Right atrium auricular region (tissue), 2 donors: ENCODE measurements around the gene RREB1. TPM values are rescaled to one million over a fixed set of nuclear protein-coding genes. Genes with fewer than 3 reads are reported as not detected.
"Not testable (repeated sequence)": the region's sequence is repeated elsewhere in the genome, so short reads cannot be mapped to it uniquely, and the experiment has no call there.

ENCODE experiments used
- DNase-seq: peaks from one replicate; pipeline ENCODE4 v3.0.0-alpha.2; 2019; ENCODE audit warnings: low spot score
- H3K27ac ChIP-seq, 2 donors: fragments of 200-600 bp; sonication (generic); 1 replicate in 1 of 2; 2 replicates in 1 of 2; pipeline ENCODE4 v1.5.1; 2016 to 2019
- H3K27me3 ChIP-seq, 2 donors: fragments of 200-600 bp; sonication (generic); one replicate each; pipeline versions ENCODE4 v1.5.1 to v1.6.0; 2017 to 2019
- H3K36me3 ChIP-seq: fragments of 200-600 bp; sonication (generic); one replicate; pipeline ENCODE4 v1.5.1; 2016
- H3K4me1 ChIP-seq, 2 donors: fragments of 200-600 bp; sonication (generic); one replicate each; pipeline versions ENCODE4 v1.5.1 to v1.6.0; 2017 to 2019
- H3K4me3 ChIP-seq, 2 donors: fragments of 200-600 bp; sonication (generic); 1 replicate in 1 of 2; 2 replicates in 1 of 2; pipeline ENCODE4 v1.5.1; 2017 to 2019; ENCODE audit warnings: mild to moderate bottlenecking in 1 of 2, moderate library complexity in 1 of 2
- H3K9me3 ChIP-seq, 2 donors: fragments of 200-600 bp; sonication (generic); one replicate each; pipeline ENCODE4 v1.5.1; 2019
- total RNA-seq, 2 donors: library from RNA; depleted of rRNA; stranded (reverse); fragments of >200 nt; gene quantifications; one replicate each; pipeline ENCODE4 v1.1.0, GENCODE V29; 2016
- TF ChIP-seq, protein P1 (sequence below), 2 donors: fragments of 200-600 bp; sonication (generic); IDR thresholded peaks; one replicate each; pipeline ENCODE4 v1.5.1; 2019; ENCODE audit warnings: antibody characterized with exemption in 2 of 2

The RREB1 gene
- total RNA-seq, 2 donors from 2014 or later = 25.5 to 30.3 TPM

GRCh38 chr6:7155871-7156579 is 48.3 kb downstream of the RREB1 start:
- peak overlapping the region; percentile 24 to 29 for H3K27ac ChIP-seq
- H3K4me1 ChIP-seq = peaks cover 0 to 73% of the 10 kb centered on the region in 2 donors

DNA sequence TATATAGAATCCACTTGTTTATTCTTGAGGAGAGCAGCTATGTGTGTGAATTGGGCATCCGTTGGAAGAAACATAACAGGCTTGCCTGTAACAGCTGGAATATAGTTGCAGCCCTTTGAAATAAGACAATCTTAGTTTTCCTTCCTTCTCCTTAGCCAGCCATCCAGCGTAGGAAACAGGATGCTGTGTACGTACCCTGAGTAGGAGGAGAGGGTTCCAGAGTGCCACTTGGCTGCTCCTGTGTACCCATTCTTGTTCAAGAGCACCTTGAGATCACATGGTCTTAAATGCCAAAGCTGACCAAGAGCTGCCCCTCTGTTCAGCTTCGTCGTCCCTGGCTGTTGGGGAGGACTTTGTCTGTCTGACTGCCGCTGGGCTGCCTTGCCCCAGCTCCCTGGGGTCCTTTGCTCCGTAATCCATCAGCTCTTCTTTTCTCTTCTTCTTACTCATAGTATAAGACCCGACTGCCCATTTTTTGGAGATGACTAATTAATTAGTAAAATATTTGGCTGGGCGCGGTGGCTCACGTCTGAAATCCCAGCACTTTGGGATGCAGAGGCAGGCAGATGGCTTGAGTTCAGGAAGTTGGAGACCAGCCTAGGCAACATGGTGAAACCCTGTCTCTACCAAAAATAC is 49.0 kb downstream of the RREB1 start:
- DNase-seq = no peak
- H3K36me3 ChIP-seq = no peaks in the 10 kb centered on the region
- H3K4me3 ChIP-seq = no peak overlapping the region
- TF ChIP-seq, protein P1, sequence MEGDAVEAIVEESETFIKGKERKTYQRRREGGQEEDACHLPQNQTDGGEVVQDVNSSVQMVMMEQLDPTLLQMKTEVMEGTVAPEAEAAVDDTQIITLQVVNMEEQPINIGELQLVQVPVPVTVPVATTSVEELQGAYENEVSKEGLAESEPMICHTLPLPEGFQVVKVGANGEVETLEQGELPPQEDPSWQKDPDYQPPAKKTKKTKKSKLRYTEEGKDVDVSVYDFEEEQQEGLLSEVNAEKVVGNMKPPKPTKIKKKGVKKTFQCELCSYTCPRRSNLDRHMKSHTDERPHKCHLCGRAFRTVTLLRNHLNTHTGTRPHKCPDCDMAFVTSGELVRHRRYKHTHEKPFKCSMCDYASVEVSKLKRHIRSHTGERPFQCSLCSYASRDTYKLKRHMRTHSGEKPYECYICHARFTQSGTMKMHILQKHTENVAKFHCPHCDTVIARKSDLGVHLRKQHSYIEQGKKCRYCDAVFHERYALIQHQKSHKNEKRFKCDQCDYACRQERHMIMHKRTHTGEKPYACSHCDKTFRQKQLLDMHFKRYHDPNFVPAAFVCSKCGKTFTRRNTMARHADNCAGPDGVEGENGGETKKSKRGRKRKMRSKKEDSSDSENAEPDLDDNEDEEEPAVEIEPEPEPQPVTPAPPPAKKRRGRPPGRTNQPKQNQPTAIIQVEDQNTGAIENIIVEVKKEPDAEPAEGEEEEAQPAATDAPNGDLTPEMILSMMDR (IDR thresholded peaks at IDR 0.05) = no peak
- H3K9me3 ChIP-seq = no peaks in the 10 kb centered on the region
- peaks cover 0 to 72% of the 10 kb centered on the region in 2 donors for H3K4me1 ChIP-seq
- H3K27ac ChIP-seq = peak overlapping the region in 1 of 2 donors; percentile 29
- no peaks in the 10 kb centered on the region for H3K27me3 ChIP-seq

More at GRCh38 chr6:7155871-7156579, 48.3 kb downstream of the RREB1 start:
- Histone ChIP-seq H3K27me3 (no peaks in the 10 kb centered on the region), H3K36me3 (no peaks in the 10 kb centered on the region), H3K9me3 (no peaks in the 10 kb centered on the region), H3K4me3 (no peak overlapping the region)
- DNase-seq = no peak
- TF ChIP-seq, protein P1 (IDR thresholded peaks at IDR 0.05) = no peak

- H3K27me3 ChIP-seq, H3K36me3 ChIP-seq, DNase-seq, H3K27ac ChIP-seq, H3K9me3 ChIP-seq, H3K4me3 ChIP-seq: not testable (repeated sequence)
- H3K4me1 ChIP-seq = peaks cover 0 to 72% of the 10 kb centered on the region in 2 donors
Observed at GRCh38 chr6:7157307-7157706, 49.5 kb downstream of the RREB1 start.

DNA sequence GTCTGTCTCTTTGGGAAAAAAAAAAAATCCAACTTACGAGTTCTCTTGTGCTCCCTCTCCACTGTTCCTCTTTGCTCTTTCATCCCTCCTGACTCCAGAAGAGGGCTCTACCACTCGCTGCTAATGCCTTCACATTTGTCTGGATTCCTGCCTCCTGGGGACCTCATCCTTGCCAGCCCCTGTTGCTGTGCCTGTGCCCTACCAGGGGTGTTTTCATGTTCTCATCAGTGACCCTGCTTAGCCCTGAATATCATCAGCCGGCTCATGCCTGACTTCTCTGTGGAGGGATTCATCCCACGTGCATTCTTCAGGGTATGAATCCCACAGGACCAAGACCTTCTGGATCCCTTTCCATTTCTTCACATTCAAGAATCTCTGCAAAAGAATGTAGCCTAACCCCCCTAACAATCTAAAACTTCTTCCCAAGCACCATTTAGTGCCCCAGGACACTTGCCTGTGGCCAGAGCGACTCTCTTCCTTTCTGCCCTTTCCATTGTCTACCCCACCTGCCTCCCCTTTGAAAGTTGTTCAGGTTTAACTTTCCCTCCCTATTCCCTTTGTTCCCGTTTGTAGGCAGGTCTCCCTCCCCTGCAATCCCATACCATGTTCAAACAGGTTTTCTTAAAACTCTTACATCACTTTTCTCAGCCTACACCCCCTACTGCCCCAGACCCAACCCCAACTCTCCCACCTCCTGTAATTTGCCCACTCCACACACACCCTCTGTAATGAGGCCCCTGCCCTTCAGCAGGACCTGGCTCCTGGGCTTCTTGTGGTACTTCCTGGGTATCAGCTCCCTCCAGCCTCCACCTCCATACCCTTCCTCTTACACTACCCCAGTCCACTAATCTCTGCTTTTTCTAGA is 50.2 kb downstream of the RREB1 start:
- Histone ChIP-seq H3K4me1 (peaks cover 0 to 69% of the 10 kb centered on the region in 2 donors), H3K36me3 (no peaks in the 10 kb centered on the region), H3K9me3 (no peaks in the 10 kb centered on the region), H3K4me3 (no peak overlapping the region), H3K27me3 (no peaks in the 10 kb centered on the region), H3K27ac (peak overlapping the region in 1 of 2 donors; percentile 16)
- TF ChIP-seq, protein P1 (IDR thresholded peaks at IDR 0.05) = peak in 1 of 2 donors; percentile 26
- DNase-seq = no peak

DNA sequence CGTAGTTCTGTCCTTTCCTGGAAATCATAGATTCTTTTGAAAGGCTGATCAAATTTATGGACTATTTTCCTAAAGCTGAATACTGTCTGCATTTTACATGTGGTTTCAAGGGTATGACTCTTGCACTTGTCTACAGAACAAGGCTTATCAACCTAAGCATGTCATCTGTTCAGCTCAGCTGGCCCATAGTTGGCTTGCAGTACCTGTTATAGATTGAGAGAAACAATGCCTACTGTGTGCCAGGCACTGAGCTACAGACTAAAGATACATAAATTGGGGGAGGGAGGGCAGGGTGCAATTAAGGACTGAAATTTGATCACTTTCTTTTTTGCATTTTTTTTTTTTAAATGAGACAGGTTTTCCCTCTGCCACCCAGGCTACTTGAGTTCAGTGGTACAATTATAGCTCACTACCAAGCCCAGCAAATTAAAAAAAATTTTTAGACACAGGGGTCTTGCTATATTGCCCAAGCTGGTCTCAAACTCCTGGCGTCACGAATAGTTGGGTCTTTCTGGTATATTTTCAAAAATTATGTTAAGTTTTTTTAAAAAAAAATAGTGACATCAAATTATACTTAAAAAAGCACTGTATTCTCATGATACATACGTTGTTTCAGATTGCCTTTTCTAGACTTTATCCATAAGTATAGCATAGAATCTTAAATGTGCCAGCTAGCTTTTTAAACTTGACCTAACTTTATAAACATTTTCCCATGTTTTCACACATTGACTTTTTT is 52.2 kb downstream of the RREB1 start:
- H3K4me1 ChIP-seq = peaks cover 0 to 69% of the 10 kb centered on the region in 2 donors
- H3K27me3 ChIP-seq = no peaks in the 10 kb centered on the region
- no peak overlapping the region for H3K4me3 ChIP-seq
- H3K36me3 ChIP-seq = no peaks in the 10 kb centered on the region
- no peak for DNase-seq
- H3K27ac ChIP-seq = no peak overlapping the region
- TF ChIP-seq, protein P1 (IDR thresholded peaks at IDR 0.05) = no peak
- no peaks in the 10 kb centered on the region for H3K9me3 ChIP-seq
